ENCODE measurements around the gene SLC45A2.

DNA sequence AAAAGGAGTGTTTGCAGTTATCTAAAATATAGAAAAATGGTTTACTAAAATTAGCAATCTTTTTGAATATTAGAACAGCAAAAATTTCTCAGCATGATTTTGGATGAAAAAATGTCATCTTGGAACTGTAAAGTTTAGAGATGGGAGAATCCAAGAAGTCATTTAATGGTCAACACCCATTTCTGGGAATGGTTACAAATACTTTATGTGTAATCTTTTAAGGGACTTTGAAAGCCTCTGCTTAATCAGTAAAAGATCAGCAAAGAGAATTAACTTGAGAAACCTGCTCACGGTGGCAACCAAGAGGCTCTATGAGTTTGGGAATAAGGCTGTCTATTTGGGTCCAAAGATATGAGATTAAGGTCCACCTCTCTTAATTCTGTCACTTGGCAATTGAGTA lies 45.6 kb upstream of the SLC45A2 start:
- TF ChIP-seq ARNT (IDR thresholded peaks at IDR 0.05) (no peak), SUZ12 (IDR thresholded peaks at IDR 0.05) (no peak), FOXK2 (IDR thresholded peaks at IDR 0.05) (no peak), CTBP1 (IDR thresholded peaks at IDR 0.05; ENCODE audit: borderline replicate concordance) (no peak), ELF4 (IDR thresholded peaks at IDR 0.05) (no peak), FOXA1 (IDR thresholded peaks at IDR 0.05) (no peak), BHLHE40 (IDR thresholded peaks at IDR 0.05; ENCODE audit: borderline replicate concordance) (no peak), LEF1 (IDR thresholded peaks at IDR 0.05; ENCODE audit: borderline replicate concordance) (no peak), TARDBP (IDR thresholded peaks at IDR 0.05) (no peak), ZNF384 (IDR thresholded peaks at IDR 0.05) (no peak), FOXM1 (IDR thresholded peaks at IDR 0.05; ENCODE audit: borderline replicate concordance) (no peak)

Data from HEK293T (cell line).